ENCODE results near the gene WDR46.

Gene WDR46

GRCh38 chr6:33252759-33253158 lies 36.3 kb downstream of the WDR46 start:
- DNase-seq = no peak

GRCh38 chr6:33251395-33252012 lies 37.5 kb downstream of the WDR46 start:
- DNase-seq = no peak

- DNase-seq = no peak
These were observed 38.3 kb downstream of the WDR46 start for GRCh38 chr6:33250731-33251130.

- no peak for DNase-seq
These were observed 39.1 kb downstream of the WDR46 start for GRCh38 chr6:33249732-33250630.

GRCh38 chr6:33248932-33249731 lies 39.9 kb downstream of the WDR46 start:
- peak; percentile 96 for DNase-seq

GRCh38 chr6:33248643-33248931 lies 40.5 kb downstream of the WDR46 start:
- peak; percentile 66 for DNase-seq

- DNase-seq = peak; percentile 82
These were observed 40.9 kb downstream of the WDR46 start for GRCh38 chr6:33247977-33248642.

- DNase-seq = no peak
These were observed 45.6 kb downstream of the WDR46 start for GRCh38 chr6:33243476-33243875.

- no peak for DNase-seq
These were observed 47.1 kb downstream of the WDR46 start for GRCh38 chr6:33241968-33242367.

- no peak for DNase-seq
These were observed 51.3 kb downstream of the WDR46 start for GRCh38 chr6:33237741-33238140.

GRCh38 chr6:33236852-33237251 lies 52.2 kb downstream of the WDR46 start:
- DNase-seq = no peak

- no peak for DNase-seq
These were observed 52.7 kb downstream of the WDR46 start for GRCh38 chr6:33236328-33236727.

- DNase-seq = no peak
These were observed 53.8 kb downstream of the WDR46 start for GRCh38 chr6:33235221-33235634.

Data from NCI-H345 (cell line).